GM21360 (cell line): Measurements from ENCODE around the gene GLI1.
A peak's percentile ranks its signal among the peaks of the same experiment; 100 is the strongest.

Experiments
- ATAC-seq: cut with Tn5 transposase; IDR thresholded peaks from one replicate; pipeline ENCODE4 v1.9.1; 2021; ENCODE audit warnings: mild to moderate bottlenecking, moderate library complexity; ENCODE audit not compliant: unreplicated experiment

The GLI1 gene

GRCh38 chr12:57460841-57461275, 1.3 kb downstream of the GLI1 start:
- no peak for ATAC-seq

GRCh38 chr12:57461276-57461916, 1.8 kb downstream of the GLI1 start:
- ATAC-seq: no peak

- no peak for ATAC-seq
Observed at GRCh38 chr12:57461917-57462250, 2.3 kb downstream of the GLI1 start.

GRCh38 chr12:57462251-57462911, 2.8 kb downstream of the GLI1 start:
- peak; percentile 68 for ATAC-seq

GRCh38 chr12:57462912-57463253, 3.3 kb downstream of the GLI1 start:
- no peak for ATAC-seq

- ATAC-seq: no peak
Observed at GRCh38 chr12:57464569-57464968, 5.0 kb downstream of the GLI1 start.

GRCh38 chr12:57465030-57465746, 5.6 kb downstream of the GLI1 start:
- ATAC-seq: no peak

GRCh38 chr12:57465747-57466505, 6.3 kb downstream of the GLI1 start:
- ATAC-seq: no peak

GRCh38 chr12:57467212-57467874, 7.8 kb downstream of the GLI1 start:
- ATAC-seq: no peak

- ATAC-seq: no peak
Observed at GRCh38 chr12:57467915-57468314, 8.3 kb downstream of the GLI1 start.

- ATAC-seq: no peak
Observed at GRCh38 chr12:57469296-57470164, 9.9 kb downstream of the GLI1 start.

- ATAC-seq: no peak
Observed at GRCh38 chr12:57470286-57470969, 10.8 kb downstream of the GLI1 start.

GRCh38 chr12:57470970-57471656, 11.5 kb downstream of the GLI1 start:
- ATAC-seq: no peak

- no peak for ATAC-seq
Observed at GRCh38 chr12:57471661-57472060, 12.1 kb downstream of the GLI1 start.

- no peak for ATAC-seq
Observed at GRCh38 chr12:57472391-57472790, 12.8 kb downstream of the GLI1 start.

GRCh38 chr12:57473392-57473791, 13.8 kb downstream of the GLI1 start:
- no peak for ATAC-seq

- no peak for ATAC-seq
Observed at GRCh38 chr12:57473886-57474285, 14.3 kb downstream of the GLI1 start.

GRCh38 chr12:57474430-57474829, 14.8 kb downstream of the GLI1 start:
- ATAC-seq: no peak

- no peak for ATAC-seq
Observed at GRCh38 chr12:57474862-57475261, 15.3 kb downstream of the GLI1 start.
